HepG2 (cell line): ENCODE results near the gene BCAS3. TPM values are rescaled to one million over a fixed set of nuclear protein-coding genes. Genes with fewer than 3 reads are reported as not detected.
"Not testable (repeated sequence)": the region's sequence is repeated elsewhere in the genome, so short reads cannot be mapped to it uniquely, and the experiment has no call there.

Experiments
- ATAC-seq: fragments of 200-7000 bp; cut with Tn5 transposase; 3 replicates; pipeline ENCODE4 v1.9.1; 2020; ENCODE audit warnings: mild to moderate bottlenecking, moderate library complexity
- BruUV-seq: library from RNA; stranded (reverse); fragments of 400-500 nt; replicated peaks from 2 replicates; lab custom pipeline; 2021; lab: Mats Ljungman, UMichigan
- CTCF ChIA-PET: fragments of 300-600 bp; formaldehyde crosslinking; extraction: SDS; loops from one replicate; lab custom pipeline; 2021; ENCODE audit warnings: low total read pairs, inconsistent platforms, low intra/inter-chr PET ratio; lab: Yijun Ruan, JAX
- POLR2A ChIA-PET: fragments of 350-600 bp; sonication (Branson Sonifier 250); formaldehyde crosslinking; loops from one replicate; lab custom pipeline; 2020; ENCODE audit warnings: antibody characterized with exemption, inconsistent platforms; lab: Yijun Ruan, JAX
- DNase-seq: peaks from one replicate; pipeline ENCODE4 v3.0.0-alpha.2; 2015; ENCODE audit warnings: low spot score
- FAIRE-seq: peaks from 3 replicates; lab custom pipeline; 2011; peaks lifted over from hg19 to GRCh38; lab: Jason Lieb, UNC
- H2AFZ ChIP-seq: one replicate; pipeline ENCODE4 v1.6.1; 2011; ENCODE audit warnings: low read length, inconsistent platforms
- H3K27ac ChIP-seq: fragments of 300-600 bp; 3 replicates; pipeline ENCODE4 v1.8.0; 2011; ENCODE audit warnings: mixed run types, mild to moderate bottlenecking, mixed read lengths, low read length, inconsistent platforms; ENCODE audit not compliant: insufficient read depth; ENCODE audit errors: extremely low read length
- H3K27me3 ChIP-seq, 2 experiments: fragments of 200-600 bp in 1 of 2; 2 replicates in 1 of 2; 3 replicates in 1 of 2; pipeline versions ENCODE4 v1.6.0 to v1.8.0; 2011; ENCODE audit warnings: low read length in 2 of 2, mild to moderate bottlenecking in 2 of 2, moderate library complexity in 2 of 2, inconsistent platforms in 1 of 2; ENCODE audit not compliant: insufficient read depth in 2 of 2, control insufficient read depth in 1 of 2
- H3K36me3 ChIP-seq, 2 experiments: fragments of 200-600 bp in 1 of 2; replicated peaks in 1 of 2; 2 replicates in 1 of 2; 3 replicates in 1 of 2; pipeline versions ENCODE4 v1.5.1 to v1.8.0; 2011; ENCODE audit warnings: low read length in 2 of 2, inconsistent platforms in 1 of 2; ENCODE audit not compliant: insufficient read depth in 2 of 2, control insufficient read depth in 1 of 2
- H3K4me1 ChIP-seq: 2 replicates; pipeline ENCODE4 v1.5.1; 2012; ENCODE audit warnings: low read length, inconsistent platforms; ENCODE audit not compliant: insufficient read depth
- H3K4me2 ChIP-seq: 2 replicates; pipeline ENCODE4 v1.6.0; 2011; ENCODE audit warnings: low read depth, low read length, inconsistent platforms
- H3K4me3 ChIP-seq, 3 experiments: fragments of 200-600 bp in 1 of 3; sonication (generic), shearing (Covaris generic) in 1 of 3; replicated peaks in 1 of 3; 2 replicates each; pipeline ENCODE4 v1.5.1; 2011 to 2016; ENCODE audit warnings: low read length in 3 of 3, inconsistent platforms in 2 of 3, low read depth in 2 of 3, mild to moderate bottlenecking in 2 of 3, control low read depth in 1 of 3, mixed read lengths in 1 of 3; ENCODE audit not compliant: insufficient read depth in 1 of 3
- H3K79me2 ChIP-seq: one replicate; pipeline ENCODE4 v1.6.1; 2011; ENCODE audit warnings: low read length, inconsistent platforms; ENCODE audit not compliant: insufficient read depth
- H3K9ac ChIP-seq: 2 replicates; pipeline ENCODE4 v1.6.0; 2011; ENCODE audit warnings: mild to moderate bottlenecking, low read depth, low read length, inconsistent platforms; ENCODE audit not compliant: insufficient read depth
- H3K9me3 ChIP-seq: 2 replicates; pipeline ENCODE4 v1.5.1; 2012; ENCODE audit warnings: mild to moderate bottlenecking, low read length
- H4K20me1 ChIP-seq: 2 replicates; pipeline ENCODE4 v1.6.0; 2011; ENCODE audit warnings: inconsistent platforms, mild to moderate bottlenecking, low read length, moderate library complexity; ENCODE audit not compliant: insufficient read depth
- HNRNPLL ChIP-seq: fragments of 200-400 bp; formaldehyde crosslinking; IDR thresholded peaks from 2 replicates; pipeline ENCODE4 v1.6.1; 2017; ENCODE audit warnings: mild to moderate bottlenecking, low read depth, low read length; ENCODE audit not compliant: poor library complexity, severe bottlenecking
- RAD51 ChIP-seq: fragments of 450-650 bp; IDR thresholded peaks from 2 replicates; pipeline ENCODE4 v1.6.1; 2016; ENCODE audit warnings: borderline replicate concordance
- SMAD1 ChIP-seq: sonication (generic); formaldehyde crosslinking; IDR thresholded peaks from 2 replicates; pipeline ENCODE4 v1.4.0; 2020; ENCODE audit warnings: missing genetic modification reagents, low read depth, mild to moderate bottlenecking, borderline replicate concordance
- WGBS: methylation state at CpG from one replicate; pipeline ENCODE4 v1.1.6; 2017; ENCODE audit warnings: low lambda C conversion rate; 5-methylcytosine and 5-hydroxymethylcytosine counted together
- in situ Hi-C: cut with HindIII; loops from 2 replicates; pipeline ENCODE4 v1.10.0; 2017; ENCODE audit warnings: low pct_unique_long_range_greater_than_20kb; ENCODE audit not compliant: extremely low pct_ligation_motif_present
- intact Hi-C: fragments of 100-400 bp; cut with micrococcal nuclease; formaldehyde crosslinking; loops from one replicate; pipeline ENCODE4 v1.10.0; 2022; ENCODE audit not compliant: unreplicated experiment
- polyA plus RNA-seq, 8 experiments: library from polyadenylated mRNA; depleted of rRNA in 3 of 8; stranded (reverse) in 7 of 8; unstranded in 1 of 8; fragments of >200 nt; fragmentation: Illumina TruSeq in 4 of 8; extraction: Trizol in 4 of 8; gene quantifications; 2 replicates each; pipeline versions ENCODE4 v1.2.1 to v1.2.3, GENCODE V29; 2011 to 2016; ENCODE audit warnings: low read depth in 4 of 8, missing spikeins in 1 of 8, mixed read lengths in 1 of 8; ENCODE audit not compliant: insufficient read depth in 1 of 8
- total RNA-seq, 5 experiments: library from RNA; depleted of rRNA; stranded (reverse); fragments of >200 nt; fragmentation: Illumina TruSeq; extraction: Trizol; gene quantifications; 2 replicates each; pipeline ENCODE4 v1.2.3, GENCODE V29; 2016; ENCODE audit warnings: low read depth in 1 of 5
- TF ChIP-seq, protein P1 (sequence below): sonication (generic); formaldehyde crosslinking; IDR thresholded peaks from 2 replicates; pipeline ENCODE4 v1.8.1; 2022; ENCODE audit warnings: low read depth, mild to moderate bottlenecking, missing genetic modification reagents
- TF ChIP-seq, protein P2 (sequence below): sonication (generic); formaldehyde crosslinking; IDR thresholded peaks from 2 replicates; pipeline ENCODE4 v1.5.1; 2020; ENCODE audit warnings: missing genetic modification reagents, mild to moderate bottlenecking, borderline replicate concordance
- TF ChIP-seq, protein P3 (sequence below), 2 experiments: sonication (generic) in 1 of 2; formaldehyde crosslinking in 1 of 2; IDR thresholded peaks; 2 replicates each; pipeline versions ENCODE4 v1.5.1 to v1.6.1; 2011 to 2020; ENCODE audit warnings: borderline replicate concordance in 1 of 2, low read depth in 1 of 2, low read length in 1 of 2, mild to moderate bottlenecking in 1 of 2, missing genetic modification reagents in 1 of 2, moderate library complexity in 1 of 2

BCAS3 gene
- total and polyA plus RNA-seq, 2 of the 13 experiments (the other 11 are each of a cell fraction or from before 2014, with no cell fraction given) = 10.7 to 11.2 TPM

DNA sequence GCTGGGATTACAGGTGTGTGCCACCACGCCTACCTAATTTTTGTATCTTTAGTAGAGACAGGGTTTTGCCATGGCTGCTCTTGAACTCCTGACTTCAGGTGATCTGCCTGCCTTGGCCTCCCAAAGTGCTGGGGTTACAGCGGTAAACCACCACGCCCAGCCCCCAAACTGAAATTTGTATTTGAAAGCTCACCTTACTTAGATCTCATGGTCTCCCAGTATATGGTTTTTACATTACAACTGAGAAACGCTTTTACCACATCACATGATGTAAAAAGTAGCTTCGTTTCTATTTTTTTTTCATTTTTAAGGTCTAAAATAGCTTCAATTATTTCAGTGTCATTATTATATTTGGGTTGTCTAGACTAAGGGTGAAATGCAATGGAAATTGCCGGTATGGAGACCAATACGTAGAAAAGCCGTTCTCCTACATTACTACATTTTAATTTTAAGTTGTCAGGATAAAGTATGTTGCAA is 93.3 kb downstream of the BCAS3 start (continued):
- TF ChIP-seq, protein P1, sequence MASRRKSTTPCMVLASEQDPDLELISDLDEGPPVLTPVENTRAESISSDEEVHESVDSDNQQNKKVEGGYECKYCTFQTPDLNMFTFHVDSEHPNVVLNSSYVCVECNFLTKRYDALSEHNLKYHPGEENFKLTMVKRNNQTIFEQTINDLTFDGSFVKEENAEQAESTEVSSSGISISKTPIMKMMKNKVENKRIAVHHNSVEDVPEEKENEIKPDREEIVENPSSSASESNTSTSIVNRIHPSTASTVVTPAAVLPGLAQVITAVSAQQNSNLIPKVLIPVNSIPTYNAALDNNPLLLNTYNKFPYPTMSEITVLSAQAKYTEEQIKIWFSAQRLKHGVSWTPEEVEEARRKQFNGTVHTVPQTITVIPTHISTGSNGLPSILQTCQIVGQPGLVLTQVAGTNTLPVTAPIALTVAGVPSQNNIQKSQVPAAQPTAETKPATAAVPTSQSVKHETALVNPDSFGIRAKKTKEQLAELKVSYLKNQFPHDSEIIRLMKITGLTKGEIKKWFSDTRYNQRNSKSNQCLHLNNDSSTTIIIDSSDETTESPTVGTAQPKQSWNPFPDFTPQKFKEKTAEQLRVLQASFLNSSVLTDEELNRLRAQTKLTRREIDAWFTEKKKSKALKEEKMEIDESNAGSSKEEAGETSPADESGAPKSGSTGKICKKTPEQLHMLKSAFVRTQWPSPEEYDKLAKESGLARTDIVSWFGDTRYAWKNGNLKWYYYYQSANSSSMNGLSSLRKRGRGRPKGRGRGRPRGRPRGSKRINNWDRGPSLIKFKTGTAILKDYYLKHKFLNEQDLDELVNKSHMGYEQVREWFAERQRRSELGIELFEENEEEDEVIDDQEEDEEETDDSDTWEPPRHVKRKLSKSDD (CRISPR knock-in tag) = no peak

DNA sequence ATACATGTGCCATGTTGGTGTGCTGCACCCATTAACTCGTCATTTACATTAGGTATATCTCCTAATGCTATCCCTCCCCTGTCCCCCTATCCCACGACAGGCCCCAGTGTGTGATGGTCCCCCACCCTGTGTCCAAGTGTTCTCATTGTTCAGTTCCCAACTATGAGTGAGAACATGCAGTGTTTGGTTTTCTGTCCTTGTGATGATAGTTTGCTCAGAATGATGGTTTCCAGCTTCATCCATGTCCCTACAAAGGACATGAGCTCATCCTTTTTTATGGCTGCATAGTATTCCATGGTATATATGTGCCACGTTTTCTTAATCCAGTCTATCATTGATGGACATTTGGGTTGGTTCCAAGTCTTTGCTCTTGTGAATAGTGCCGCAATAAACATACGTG is 94.0 kb downstream of the BCAS3 start:
- H3K4me2 ChIP-seq, in situ Hi-C loops, BruUV-seq, CTCF ChIA-PET, H3K4me3 ChIP-seq, intact Hi-C loops, ATAC-seq, H3K79me2 ChIP-seq, FAIRE-seq, H4K20me1 ChIP-seq, H2AFZ ChIP-seq, DNase-seq, POLR2A ChIA-PET, H3K9ac ChIP-seq, H3K9me3 ChIP-seq, H3K36me3 ChIP-seq, H3K27me3 ChIP-seq, H3K27ac ChIP-seq: not testable (repeated sequence)
- WGBS = 70% methylated on average over 5 of the region's 5 CpGs
- peaks cover 23% of the 10 kb centered on the region for H3K4me1 ChIP-seq

DNA sequence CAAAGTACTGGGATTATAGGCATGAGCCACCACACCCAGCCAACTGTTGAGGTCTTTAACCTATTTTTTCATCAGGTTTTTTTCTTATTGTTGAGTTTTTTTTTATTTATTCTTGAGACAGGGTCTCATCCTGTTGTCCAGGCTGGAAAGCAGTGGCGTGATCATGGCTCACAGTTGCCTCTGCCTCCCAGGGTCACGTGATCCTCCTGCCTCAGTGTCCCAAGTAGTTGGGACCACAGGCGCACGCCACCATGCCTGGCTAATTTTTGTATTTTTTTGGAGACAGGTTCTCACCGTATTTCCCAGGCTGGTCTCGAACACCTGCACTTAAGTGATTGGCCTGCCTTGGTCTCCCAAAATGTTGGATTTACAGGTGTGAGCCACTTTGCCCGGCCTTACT is 95.9 kb downstream of the BCAS3 start:
- no peak for ATAC-seq
- Histone ChIP-seq H3K27ac (no peak overlapping the region), H2AFZ (no peak overlapping the region), H3K36me3 (no peaks in the 10 kb centered on the region), H4K20me1 (no peaks in the 10 kb centered on the region), H3K9ac (no peak overlapping the region), H3K4me2 (no peak overlapping the region), H3K4me3 (no peak overlapping the region), H3K9me3 (no peaks in the 10 kb centered on the region), H3K4me1 (peaks cover 16% of the 10 kb centered on the region), H3K79me2 (no peaks in the 10 kb centered on the region), H3K27me3 (no peaks in the 10 kb centered on the region)
- ChIA-PET CTCF (no interaction called here), POLR2A (no interaction called here)
- intact Hi-C loops (no loop called here), in situ Hi-C loops (no loop called here)
- FAIRE-seq = no peak
- WGBS = 69% methylated on average over 7 of the region's 7 CpGs
- BruUV-seq = no TSS peak
- DNase-seq = no peak
- no peak for TF ChIP-seq HNRNPLL
- TF ChIP-seq, protein P2, sequence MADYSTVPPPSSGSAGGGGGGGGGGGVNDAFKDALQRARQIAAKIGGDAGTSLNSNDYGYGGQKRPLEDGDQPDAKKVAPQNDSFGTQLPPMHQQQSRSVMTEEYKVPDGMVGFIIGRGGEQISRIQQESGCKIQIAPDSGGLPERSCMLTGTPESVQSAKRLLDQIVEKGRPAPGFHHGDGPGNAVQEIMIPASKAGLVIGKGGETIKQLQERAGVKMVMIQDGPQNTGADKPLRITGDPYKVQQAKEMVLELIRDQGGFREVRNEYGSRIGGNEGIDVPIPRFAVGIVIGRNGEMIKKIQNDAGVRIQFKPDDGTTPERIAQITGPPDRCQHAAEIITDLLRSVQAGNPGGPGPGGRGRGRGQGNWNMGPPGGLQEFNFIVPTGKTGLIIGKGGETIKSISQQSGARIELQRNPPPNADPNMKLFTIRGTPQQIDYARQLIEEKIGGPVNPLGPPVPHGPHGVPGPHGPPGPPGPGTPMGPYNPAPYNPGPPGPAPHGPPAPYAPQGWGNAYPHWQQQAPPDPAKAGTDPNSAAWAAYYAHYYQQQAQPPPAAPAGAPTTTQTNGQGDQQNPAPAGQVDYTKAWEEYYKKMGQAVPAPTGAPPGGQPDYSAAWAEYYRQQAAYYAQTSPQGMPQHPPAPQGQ (CRISPR knock-in tag) = no peak
- TF ChIP-seq RAD51 = peak; percentile 64; the same call in 1 of the 2 replicates
- TF ChIP-seq, protein P3, sequence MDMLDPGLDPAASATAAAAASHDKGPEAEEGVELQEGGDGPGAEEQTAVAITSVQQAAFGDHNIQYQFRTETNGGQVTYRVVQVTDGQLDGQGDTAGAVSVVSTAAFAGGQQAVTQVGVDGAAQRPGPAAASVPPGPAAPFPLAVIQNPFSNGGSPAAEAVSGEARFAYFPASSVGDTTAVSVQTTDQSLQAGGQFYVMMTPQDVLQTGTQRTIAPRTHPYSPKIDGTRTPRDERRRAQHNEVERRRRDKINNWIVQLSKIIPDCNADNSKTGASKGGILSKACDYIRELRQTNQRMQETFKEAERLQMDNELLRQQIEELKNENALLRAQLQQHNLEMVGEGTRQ (IDR thresholded peaks at IDR 0.05; ENCODE audit: low read depth, low read length) = peak; percentile 15; the same call in 1 of the 2 replicates
- TF ChIP-seq, protein P3 (CRISPR knock-in tag; IDR thresholded peaks at IDR 0.05; ENCODE audit: borderline replicate concordance) = no peak
- no peak for TF ChIP-seq SMAD1 (CRISPR knock-in tag)
